Left ventricle myocardium superior (tissue), 1 donor: ENCODE results near the gene MRPL46. TPM values are rescaled to one million over a fixed set of nuclear protein-coding genes. Genes with fewer than 3 reads are reported as not detected.
A peak's percentile ranks its signal among the peaks of the same experiment; 100 is the strongest.
"Not testable (repeated sequence)": the region's sequence is repeated elsewhere in the genome, so short reads cannot be mapped to it uniquely, and the experiment has no call there.

Experiments used
- ATAC-seq: fragments of 200-7000 bp; cut with Tn5 transposase; one replicate; pipeline ENCODE4 v1.9.1; 2020; ENCODE audit warnings: mild to moderate bottlenecking, moderate library complexity
- DNase-seq: peaks from one replicate; pipeline ENCODE4 v3.0.0-alpha.2; 2020
- intact Hi-C: fragments of 100-400 bp; cut with micrococcal nuclease; formaldehyde crosslinking; loops from one replicate; pipeline ENCODE4 v1.11.0; 2022
- total RNA-seq: library from RNA; stranded (reverse); fragmentation: NEBNext Ultra II Directional; extraction: Animal tissue kit (Norgen Biotek cat#: 25700); gene quantifications from one replicate; pipeline ENCODE4 v1.2.1, GENCODE V29; 2021
- donor health status: DM: no; HTN: yes; CAD: no; lungs with severe emphysema.

Gene MRPL46
- total RNA-seq, 1 donor from 2014 or later, result 68.6 TPM

DNA sequence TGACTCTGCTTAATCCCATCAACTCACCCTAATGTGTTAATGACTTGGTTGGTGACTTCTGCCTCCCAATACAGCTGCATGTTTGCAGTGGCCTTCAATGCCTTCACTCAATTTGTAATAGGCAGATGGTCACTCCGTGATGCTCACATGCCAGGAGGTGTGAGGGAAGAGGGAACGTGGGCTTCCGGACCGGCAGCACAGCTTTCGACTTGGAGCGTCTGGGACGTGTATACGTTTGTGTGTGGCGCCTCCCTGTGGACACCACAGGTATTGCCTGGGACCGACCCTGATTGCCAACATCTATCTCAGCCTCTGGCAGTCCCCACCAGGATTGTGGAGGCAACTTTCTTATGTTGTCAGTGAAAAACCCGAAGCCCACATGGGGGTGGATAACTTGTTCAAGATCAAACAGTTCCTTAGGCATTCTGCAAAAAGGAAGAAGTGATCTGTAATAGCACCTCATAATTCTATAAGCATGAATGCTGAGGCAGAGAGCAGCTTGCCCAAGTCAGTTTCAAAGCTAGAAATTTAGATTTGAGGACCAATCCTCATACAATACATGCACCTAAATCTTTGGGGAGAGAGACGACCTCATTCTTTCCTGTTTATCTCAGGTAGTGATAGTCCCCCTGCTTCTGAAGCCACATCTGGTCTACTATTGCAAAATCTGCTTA lies 16.9 kb downstream of the MRPL46 start:
- intact Hi-C loops, result no loop called here
- ATAC-seq (peak; percentile 54), DNase-seq (peak; percentile 77)

DNA sequence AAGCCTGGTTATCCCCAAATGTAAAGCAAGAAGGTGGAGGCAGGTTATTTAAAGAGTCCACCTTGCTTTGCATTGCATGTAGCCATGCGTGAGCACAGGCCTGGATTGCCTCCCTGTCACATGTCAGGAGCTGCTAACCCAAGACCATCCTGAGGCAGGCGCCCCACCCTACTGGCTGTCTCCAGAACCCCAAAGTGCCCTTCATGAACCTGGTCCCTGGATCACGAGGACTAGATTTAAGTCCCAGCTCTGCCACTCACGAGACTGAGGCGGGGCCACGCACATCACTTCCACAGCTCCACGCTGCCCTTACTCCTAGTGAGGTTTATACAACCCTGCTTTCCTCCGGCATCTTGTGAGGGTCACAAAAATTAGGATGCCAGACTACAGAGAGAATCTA lies 17.6 kb downstream of the MRPL46 start:
- intact Hi-C loops, result no loop called here
- ATAC-seq (no peak), DNase-seq (no peak)

DNA sequence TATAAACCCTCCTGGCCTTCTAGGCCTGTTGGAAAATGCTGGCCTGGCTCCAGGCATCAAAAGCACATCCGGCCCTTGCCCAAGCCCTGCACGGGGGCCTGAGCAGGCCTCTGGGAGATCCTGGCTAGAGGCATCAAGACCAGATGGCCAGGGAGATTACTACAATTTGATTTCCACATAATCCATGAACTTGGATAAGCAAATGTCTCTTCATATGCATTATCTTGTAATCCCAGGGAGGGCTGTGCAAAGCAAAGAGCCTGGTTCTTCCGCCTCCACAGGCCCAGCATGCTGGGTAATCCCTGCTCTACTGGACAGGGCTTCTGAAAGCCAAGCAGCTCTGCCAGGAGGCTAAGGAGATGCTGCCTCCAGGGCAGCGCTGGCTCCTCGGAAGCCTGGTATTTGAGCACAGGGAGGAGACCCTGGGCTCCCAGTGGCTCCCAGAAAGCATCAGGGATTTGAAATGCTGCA lies 18.2 kb downstream of the MRPL46 start:
- DNase-seq, result no peak
- intact Hi-C loops, result no loop called here
- ATAC-seq, result no peak

DNA sequence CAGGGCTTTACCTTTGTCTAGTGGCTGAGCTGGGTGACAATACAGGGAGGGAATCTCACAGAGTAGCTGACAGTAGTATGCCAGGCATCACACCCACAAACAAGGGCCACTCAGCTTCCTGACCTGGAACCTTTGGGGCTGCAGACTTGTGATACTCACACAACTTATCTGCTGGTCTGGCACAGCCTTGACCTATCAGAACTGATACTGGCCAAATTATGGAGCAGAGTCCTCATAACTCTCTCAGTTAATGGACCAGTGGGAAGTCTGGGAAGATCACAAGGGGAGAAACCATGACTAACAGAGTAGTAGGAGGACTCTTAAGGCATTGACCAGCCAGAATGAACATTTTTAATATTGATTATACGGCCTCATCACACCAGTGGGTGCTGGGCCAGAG lies 19.4 kb downstream of the MRPL46 start:
- intact Hi-C loops, result no loop called here
- no peak for DNase-seq
- ATAC-seq, result no peak

DNA sequence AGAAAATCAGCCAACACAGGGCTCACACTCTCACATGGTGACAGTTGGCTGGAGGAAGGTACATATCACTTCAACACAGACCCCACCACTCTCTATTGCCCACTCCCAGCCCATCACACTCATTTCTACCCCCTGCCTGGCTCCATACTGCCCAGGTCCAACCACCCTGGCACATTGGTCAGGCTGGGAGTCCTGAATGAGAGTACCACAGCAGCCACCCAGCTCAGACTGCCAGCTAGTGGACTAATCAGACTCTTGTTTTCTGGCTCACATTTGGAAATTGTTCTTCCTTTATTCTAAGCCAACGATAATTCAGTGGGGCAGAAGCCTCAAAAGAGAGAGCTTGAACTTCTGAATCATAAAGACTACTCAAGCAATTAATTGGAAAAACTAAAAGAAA lies 20.0 kb downstream of the MRPL46 start:
- no peak for ATAC-seq
- no peak for DNase-seq
- intact Hi-C loops, result no loop called here

DNA sequence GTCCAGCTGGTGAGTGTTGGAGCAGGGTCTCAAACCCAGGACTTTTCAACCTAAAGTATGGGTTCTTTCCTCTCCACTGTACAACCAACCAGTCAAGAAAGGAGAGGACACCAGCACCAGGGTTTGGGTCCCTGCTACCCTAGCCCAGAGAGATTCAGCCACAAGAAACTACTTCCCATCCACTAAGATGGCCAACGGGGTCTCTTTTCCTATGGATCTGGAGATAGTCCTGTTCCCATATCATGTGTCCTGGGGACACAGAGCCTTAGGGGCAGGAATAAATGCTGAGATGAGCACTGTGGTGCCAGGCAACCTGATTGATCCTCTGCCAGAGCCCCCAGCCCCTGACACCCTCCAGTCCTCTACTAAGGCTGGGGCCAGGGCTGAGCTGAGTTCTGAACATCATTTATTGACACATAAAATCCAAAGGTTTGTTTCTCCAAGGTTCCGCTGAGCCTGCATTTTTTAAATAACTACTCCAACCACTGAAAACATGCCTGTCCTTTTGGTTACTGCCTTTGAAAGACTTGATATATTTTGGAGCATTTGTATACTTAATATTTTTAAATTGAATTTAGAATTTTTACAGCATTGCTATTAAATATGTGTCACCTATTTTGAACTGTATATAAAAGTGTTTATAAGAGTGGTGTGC lies 26.0 kb downstream of the MRPL46 start:
- DNase-seq (no peak), ATAC-seq (no peak)
- intact Hi-C loops, result no loop called here

DNA sequence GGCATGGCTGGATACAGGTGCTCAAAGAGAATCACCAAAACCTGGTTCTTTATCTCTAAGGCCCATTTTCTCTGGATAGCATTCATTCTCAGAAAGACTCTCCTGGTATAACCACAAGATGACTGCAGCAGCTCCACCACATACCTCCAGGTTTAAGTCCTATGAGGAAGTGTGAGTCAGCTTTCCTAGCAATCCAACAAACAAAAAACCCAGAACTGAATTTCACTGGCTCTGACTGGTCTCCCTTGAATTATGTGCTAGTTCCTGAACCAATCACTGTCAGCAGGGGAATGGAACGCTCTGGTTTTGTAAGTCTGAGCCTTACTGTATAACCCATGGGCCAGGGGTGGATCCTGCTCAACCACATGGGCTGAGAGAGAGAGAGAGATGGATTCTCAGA lies 27.2 kb downstream of the MRPL46 start:
- intact Hi-C loops, result no loop called here
- no peak for DNase-seq
- no peak for ATAC-seq

DNA sequence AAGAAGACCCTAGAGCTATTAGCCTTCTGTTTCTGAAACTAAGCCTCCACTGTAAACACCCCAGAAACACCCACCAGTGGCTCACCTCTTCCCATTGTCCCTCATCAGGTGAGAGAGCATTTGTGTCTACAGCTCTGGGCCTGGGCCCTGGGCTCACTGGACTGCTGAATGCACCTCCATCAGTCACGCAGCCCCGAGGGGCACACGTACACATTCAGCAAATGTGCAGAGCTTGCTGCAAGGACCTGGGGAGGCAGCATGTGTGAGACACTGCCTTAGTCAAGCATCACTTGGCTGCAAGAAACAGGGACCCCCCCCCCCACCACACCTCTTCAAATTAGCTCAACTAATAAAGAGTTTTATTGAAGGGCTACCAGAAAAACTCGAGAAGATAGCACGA lies 29.0 kb downstream of the MRPL46 start:
- intact Hi-C loops, result no loop called here
- DNase-seq, result no peak
- no peak for ATAC-seq

DNA sequence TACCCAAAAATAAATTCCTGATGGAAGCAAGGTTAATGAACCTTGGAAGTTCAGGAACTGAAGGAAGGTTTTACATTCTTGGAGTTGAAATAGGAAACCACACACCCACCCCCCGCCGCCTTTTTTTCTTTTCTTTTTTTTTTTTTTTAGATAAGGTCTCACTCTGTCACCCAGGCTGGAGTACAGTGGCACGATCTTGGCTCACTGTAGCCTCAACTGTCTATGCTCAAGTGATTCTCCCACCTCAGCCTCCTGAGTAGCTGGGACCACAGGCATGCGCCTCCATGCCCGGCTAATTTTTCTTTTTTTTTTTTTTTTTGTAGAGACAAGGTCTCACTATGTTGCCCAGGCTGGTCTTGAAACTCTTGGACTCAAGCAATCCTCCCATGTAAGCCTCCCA lies 33.1 kb downstream of the MRPL46 start:
- ATAC-seq, DNase-seq, intact Hi-C loops: not testable (repeated sequence)

DNA sequence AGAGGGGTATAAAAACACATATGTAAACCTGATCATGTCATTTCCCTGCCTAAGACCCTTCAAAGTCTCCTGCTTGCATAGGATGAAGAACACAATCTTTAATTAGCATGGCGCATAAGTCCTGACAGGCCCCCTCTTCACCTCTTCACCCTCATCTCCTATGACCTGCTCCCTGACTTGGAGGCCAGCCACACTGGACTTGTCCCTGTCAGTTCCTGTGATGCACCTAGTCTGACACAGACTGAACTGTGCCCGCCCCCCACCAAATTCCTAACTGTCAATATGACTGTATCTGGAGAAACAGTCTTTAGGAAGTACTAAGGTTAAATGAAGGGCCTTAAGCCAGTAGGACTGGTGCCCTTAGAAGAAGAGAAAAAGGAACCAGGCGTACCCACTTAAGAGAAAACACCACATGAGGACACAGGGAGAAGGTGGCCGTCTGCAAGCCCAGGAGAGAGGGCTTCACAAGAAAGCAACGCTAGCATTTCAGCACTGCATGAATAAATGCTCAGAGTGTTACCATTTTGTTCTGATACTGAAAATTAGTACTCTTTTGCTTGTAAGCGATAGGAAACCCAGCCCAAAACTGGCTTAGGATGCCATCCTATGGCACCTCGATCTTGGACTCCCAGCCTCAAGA lies 34.0 kb downstream of the MRPL46 start:
- ATAC-seq, result no peak
- intact Hi-C loops, result no loop called here
- no peak for DNase-seq

DNA sequence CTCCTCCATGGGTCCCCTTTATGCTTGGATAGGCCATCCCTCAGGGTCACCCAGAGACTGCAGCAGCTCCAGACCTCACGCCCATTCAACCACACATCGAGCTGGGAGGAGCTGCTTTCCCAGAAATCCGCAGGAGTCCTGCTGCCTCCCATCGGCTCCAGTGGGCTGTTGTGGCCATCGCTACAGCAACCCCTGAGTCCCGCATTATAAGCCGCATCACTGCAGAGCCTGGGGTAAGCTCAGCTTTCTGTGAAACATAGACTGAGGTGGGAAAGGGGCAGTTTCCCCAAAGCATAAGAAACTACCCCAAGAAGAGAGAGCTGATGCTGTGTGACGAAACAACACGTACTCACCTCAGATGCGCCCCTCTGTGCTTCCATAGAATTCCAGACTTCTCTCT lies 35.7 kb downstream of the MRPL46 start:
- ATAC-seq (no peak), DNase-seq (no peak)
- intact Hi-C loops, result no loop called here

DNA sequence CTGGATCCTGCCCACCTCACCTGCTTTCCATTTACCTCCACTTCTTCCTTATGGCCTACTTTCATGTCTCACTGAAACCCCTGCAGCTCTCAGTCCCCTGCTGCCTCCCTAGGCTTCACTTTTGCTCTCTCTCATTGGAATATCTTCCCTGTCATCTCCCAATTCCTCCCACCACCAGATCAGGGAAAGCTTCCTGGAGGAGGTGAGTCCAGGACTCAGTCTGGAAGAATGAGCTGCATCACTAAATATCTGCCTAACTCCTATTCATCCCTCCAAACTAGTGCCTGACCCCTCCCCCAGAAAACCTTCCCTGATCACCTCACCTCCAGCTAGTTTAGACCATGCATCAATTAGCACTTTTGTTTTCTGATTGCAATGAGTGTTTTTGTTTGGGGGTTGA lies 37.1 kb downstream of the MRPL46 start:
- ATAC-seq (no peak), DNase-seq (no peak)
- intact Hi-C loops, result no loop called here

DNA sequence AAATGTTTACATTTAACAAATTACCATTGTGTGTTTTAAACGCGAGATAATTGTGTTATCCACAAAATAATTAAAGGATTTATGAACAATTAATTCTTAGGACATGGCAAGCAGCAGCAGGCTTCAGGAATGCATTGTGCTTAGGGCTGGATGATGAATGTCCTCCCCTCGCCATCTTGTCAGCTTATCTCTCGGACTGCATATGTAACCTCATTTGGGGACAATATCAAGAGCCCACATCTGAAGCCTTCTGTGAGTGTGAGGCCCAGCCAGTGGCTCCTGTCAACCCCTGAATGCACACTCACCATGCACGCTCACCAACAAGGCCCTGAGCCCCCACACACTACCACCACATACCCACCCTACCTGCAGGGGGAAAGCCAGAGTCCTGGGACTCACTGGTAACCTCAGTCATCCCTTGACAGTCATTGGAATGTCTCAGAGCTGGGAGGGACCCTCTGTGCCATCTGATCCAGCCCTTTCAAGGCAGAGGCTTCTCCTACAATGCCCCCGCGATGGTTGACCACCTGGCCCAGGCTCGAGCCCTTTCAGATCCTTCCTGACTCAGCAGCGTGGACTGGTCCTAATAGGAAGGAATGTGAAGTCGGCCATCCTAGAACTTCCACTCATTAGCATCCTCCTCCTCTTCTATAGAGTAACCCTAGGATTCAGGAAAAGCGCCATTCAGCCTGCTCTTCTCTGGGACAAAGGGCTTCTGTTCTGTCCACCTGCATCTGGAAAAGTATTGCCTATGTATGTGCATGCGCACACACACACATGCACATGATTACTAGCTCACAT lies 38.2 kb downstream of the MRPL46 start:
- intact Hi-C loops, result no loop called here
- ATAC-seq, result no peak
- no peak for DNase-seq

DNA sequence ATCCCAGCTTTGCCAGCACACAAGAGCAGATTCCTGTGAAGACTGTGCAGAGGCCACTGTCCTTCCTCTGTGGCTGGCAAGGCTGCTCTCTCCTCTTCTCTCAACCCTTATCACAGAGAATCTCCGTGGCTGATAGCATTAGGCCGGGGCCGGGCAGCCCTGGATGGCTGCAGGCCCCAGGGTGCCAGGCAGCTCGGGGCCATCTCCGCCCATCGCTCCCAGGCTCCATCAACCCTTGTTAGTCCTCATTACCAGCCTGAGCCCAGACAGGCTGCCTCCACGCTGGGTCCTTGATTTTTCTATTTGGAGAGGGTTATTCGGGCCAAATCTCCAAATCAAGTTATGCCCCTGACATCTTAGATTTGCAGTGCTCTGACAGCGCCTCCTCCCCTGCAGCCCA lies 39.1 kb downstream of the MRPL46 start:
- DNase-seq (no peak), ATAC-seq (no peak)
- intact Hi-C loops, result no loop called here

DNA sequence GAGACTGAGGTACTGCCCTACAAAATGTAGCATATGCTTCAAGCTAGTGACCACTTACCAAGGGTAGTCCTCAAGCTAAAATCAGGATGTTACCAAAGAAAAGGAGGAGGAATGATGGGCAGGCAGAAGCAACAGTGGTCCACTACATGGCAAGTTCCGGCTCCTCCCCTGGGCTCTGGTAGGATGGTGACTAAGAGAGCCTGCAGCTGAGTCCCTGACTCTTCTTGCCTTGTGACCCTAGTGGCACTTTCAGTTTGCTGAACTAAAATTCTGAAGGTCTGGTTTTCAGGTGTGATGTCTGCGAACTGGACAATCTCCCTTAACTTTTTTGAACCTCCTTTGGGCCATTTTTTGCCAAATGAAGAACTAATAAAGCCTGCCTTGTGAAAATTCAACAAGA lies 40.9 kb downstream of the MRPL46 start:
- ATAC-seq (no peak), DNase-seq (no peak)
- intact Hi-C loops, result no loop called here

DNA sequence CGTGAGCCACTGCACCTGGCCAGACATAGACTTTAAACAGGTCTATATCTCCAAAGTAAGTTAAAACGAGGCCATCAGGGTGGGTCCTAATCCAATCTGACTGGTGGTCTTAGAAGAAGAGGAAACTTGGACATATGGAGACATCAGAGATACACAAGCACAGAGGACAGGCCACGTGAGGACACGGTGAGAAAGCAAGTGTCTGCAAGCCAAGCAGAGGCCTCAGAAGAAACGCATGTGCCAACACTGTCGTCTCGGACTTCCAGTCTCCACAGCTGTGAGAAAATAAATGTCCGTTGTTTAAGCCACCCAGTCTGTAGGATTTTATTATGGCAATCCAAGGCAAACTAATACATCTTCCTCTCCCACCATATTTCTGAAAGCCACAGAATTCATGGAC lies 43.9 kb downstream of the MRPL46 start:
- DNase-seq, result no peak
- no peak for ATAC-seq
- intact Hi-C loops, result no loop called here

DNA sequence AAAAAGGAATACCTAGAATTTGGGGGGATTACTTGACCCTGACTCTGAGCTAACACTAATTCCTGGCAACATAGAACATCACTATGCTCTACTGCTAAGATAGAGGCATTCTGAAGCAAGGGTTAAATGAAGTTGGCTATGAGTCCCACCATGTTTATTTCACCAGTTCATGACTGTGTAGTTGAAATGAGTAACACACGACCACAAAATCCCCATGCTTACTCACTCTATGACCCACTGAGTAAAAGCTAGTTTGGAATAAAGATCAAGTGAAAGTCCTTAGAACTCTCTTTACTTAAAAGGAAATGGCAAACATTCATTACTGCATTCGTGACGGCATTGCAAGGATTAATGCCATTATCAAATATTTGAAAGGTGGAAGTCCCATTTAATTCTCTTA lies 47.4 kb downstream of the MRPL46 start:
- no peak for ATAC-seq
- intact Hi-C loops, result no loop called here
- no peak for DNase-seq
